NCI-H2029 treated with DMSO at 0.1 percent for 48 hours (cell line): ENCODE data around the gene NRG3.

Experiments
- DNase-seq: peaks from one replicate; lab custom pipeline; 2025; lab: John Stamatoyannopoulos, UW

Gene NRG3

DNA sequence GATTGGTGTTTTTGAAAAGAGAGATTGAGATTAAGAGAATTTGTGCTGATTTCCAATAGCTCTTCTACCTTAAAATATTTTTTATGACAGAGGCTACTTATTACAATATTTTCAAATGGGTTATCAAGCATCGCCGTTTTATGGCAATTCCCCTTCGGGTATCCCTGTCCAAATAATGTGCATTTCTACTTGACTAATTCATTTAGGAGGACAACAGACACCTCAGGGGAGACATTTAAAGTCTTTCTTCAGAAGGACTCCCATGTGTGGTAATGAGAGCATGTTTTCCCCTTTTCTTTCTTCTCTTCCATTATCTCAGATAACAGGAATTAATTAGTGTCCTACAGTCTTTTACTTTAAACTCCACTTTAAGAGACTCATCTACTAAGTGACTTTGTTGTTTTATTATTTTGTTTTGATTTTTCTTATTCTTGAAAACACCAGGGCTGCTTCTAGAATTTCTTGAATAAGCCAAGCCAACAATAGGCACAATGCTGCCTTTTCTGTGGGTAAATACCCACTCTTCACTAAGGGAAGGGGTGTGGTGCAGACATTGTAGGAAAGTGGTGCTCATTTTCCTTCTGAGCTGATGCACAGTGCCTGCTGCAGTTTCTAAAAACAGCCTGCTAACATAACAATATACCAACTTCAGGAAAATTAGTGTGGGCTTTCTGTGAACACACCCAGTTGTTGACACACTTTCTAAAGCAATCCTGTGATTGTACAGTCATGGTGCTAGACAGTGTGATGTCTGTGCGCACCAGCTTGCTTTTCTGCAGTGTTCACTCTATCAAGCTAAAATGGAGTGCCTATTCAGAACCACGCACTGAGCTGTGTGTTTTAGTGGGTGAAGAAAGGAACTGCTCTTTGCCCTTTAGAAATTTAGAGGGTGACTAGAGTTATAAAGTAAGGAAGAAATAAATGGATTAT is 597.7 kb downstream of the NRG3 start:
- DNase-seq, result no peak

DNA sequence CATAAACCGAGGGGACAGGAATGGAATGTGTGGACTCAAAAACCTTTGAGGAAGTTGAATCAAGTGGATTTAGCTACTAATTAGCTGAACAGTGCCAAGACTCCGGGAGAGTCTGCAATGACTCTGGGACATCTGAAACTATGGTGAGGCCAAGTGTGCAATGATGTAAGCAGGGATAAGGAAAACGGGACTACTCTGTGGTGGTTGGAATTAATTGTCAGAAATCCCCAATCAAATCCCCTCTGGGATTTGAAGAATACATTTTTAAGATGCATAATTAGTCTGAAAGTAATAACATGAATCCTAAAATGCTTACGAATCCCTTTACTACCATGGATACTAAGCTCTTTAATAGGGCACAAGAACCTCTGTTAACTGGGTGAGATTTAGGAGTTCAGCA is 602.8 kb downstream of the NRG3 start:
- no peak for DNase-seq

DNA sequence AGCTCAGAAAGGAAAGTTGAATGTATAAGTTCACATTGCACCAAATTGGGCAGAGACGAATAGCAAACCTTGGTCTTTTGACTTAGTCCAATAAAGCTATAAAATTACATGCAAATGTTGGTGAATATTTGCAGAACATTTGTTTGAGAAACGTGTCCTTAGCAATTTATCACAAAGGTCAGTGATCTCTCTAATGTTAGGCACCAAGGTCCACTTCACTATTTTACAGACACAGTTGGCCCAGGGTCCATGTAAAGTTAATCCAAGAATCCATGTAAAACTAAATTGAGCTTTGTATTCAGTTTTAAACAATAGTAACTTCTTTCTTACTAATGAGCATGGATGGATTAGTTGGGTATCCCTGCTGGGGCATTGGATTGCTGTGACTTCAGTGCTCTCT is 617.7 kb downstream of the NRG3 start:
- no peak for DNase-seq

DNA sequence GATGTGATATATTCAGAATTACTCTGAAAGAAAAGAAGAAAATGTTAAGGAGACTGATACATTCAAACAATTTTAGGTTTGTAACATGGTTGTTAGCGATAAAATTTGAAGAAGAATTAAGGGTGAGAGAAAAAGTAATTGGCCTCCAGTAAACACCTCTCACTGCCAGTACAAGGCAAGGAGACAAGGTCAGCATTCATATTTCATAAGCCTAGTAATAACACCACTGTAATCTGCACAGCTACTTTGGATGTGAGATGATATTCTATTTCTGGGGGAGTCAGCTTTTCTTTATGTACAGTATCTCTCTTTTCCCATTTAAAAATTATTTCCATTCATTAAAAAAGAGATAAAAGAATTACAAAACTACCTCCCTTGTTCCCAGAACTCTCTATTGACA is 621.1 kb downstream of the NRG3 start:
- no peak for DNase-seq

DNA sequence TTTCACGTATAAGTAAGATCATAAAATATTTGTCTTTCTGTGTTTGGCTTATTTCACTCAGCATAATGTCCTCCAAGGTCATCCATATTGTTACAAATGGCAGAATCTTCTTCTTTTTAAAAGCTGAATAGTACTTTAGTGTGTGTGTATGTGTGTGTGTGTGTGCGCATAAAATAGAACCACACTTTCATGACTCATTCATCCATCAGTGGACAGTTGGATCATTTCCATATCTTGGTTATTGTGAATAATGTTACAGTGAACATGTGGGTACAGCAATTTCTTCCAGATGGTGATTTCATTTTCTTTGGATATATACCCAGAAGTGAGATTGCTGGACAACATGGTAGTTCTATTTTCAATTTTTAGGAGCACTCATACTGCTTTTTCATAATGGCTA is 622.4 kb downstream of the NRG3 start:
- no peak for DNase-seq

DNA sequence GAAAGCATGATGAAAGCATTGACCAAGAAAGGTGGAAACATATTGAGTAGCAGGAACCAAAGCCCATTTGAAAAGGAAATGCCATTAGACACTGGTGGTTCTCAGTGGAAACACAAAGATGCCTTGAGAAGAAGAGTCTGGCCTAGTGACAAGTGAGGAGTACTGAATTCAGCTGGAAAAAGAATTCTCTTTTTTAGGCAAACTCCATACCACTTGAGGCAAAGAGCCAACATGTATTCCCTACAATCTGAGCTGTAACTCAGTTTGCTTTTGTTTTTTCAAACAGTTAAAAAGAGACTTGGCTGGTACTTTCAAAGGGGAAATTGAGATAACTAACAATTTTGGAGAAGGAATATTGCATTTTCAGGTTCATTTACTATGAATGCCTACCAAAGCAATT is 624.0 kb downstream of the NRG3 start:
- DNase-seq, result no peak

DNA sequence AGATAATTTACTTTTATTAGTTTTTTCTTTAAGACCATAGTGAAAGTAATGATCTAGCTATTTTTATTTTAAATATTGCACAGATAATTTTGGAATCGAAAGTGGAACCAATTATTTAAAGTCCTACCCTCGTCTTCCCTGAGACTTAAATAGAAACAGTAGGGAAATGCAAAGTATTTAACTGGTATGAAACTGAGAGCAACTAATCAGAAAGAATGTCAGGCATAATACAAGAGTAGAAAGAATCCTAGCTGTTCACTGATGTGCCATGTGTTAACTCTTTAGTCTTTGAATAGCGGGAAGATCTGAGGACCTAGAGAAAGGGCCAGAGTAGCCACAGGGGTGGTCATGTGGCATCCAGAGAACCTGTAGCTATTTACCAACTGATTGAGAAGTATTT is 630.0 kb downstream of the NRG3 start:
- DNase-seq, result no peak

DNA sequence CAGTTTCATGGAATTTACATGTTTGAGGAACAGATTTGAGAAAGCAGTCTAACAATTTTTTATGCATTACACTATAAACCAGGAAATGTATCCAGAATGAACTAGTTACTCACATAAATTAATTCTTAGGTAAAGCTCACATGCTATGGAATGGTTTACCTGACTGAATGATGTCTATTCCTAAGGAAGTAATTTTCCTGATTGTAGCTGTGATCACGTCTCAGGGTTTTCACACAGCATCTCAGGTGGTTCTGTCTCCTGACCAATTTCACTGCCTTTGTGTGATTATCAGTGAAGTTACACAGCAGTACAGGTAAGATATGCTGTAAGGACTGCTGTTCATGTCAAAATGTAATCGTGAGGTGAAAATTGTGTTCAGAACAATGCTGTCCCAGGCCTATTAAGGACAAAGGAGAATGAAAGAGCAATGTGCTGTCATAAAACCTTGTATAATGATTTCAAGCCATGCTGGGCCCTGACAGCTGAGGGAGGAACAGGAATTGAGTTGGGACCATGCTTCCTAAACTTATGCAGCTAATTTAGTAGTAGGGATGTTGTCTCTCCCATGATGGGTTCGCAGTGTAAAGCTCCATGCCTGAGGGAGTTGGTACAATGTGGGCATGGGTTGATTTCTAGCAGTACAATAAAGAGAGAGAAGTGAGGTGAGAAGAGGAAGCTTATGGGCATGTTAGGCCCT is 631.8 kb downstream of the NRG3 start:
- no peak for DNase-seq

DNA sequence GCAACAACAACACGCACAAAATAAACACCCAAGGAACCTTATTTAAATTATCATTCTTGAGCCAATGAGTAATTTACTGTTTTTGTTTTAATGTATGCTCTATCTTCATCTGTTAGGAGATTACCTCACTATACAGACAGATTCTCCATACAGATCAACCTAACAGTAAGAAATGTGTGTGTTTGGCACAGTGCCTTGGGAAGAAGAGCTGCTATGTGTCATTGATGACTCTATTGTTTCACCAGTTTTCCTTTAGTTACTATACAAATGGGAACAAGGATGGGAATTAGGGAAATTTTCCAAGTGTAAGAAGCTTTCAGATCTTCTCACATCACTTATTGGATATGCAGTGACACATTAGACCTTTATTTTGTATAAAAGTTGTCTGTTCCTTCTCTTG is 640.3 kb downstream of the NRG3 start:
- DNase-seq, result no peak

DNA sequence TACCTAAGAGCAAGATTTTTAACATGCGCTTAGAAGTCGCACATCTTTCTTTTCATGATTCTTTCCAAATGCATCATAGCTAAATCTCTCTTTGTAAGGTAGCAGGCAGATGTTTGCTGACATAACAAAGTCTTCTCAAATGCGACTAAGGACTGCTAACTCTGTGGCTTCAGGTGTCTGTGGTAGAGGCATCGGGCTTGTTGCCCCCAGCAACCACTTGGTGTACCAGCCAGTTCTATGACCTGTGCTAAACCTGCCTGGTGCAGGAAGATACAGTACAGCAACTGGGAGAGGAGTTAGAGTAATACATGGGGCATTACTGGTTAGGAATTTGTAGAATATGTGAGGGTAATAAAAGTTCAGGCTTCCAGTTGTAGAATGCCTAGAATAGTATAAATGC is 654.1 kb downstream of the NRG3 start:
- no peak for DNase-seq

DNA sequence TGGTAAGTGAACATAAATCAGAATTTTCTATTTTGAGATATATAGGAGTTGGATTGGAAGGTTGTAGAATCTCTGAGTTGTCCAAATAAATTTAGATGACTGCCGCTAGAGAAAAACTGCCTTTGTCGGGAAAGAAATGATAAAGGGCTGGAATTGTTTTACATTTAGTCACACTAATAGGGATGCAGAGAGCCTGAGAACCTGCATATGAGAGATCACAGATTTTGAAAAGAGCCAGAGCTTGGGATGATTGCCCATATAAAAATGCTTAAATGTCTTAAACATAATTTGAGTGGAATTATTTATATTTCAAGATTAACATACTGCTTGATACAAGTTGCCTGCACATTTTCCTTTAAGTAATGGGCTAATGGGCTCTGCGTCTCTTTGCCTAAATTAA is 660.5 kb downstream of the NRG3 start:
- DNase-seq, result no peak

DNA sequence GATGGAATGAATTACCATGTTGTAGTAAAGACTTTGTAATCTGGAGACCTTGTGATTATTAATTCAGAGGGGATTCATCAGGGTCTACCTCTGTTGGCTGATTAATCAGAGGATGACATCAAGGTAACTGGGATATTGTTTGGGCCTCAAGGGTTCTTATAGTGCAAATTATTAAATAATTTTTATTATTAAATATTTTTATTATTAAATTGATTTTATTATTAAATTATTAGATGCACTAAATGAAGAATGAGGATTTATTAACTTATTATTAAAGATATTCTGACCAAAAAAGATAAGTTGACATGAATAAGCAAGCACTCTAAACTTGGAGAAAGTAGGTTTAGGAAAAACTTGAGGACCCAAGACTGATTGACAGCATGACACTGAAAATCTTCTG is 661.7 kb downstream of the NRG3 start:
- no peak for DNase-seq

DNA sequence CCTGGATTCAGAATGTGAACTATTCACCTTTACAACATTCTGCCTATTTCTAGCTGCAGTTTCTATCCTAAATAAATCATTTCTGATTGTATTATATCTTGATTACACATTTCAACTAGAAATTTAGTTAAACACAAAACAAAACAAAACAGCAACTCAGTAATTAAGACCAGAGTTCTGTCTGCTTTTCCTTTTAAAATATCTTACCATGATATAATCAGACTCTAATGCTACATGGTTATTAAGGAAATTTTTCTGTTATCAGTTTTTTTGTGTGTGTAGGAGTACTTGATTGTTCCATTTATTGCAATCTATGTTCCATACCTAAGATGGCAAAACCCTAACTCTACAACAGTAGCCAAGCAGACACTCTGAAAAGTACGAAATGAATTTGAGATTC is 663.3 kb downstream of the NRG3 start:
- no peak for DNase-seq

DNA sequence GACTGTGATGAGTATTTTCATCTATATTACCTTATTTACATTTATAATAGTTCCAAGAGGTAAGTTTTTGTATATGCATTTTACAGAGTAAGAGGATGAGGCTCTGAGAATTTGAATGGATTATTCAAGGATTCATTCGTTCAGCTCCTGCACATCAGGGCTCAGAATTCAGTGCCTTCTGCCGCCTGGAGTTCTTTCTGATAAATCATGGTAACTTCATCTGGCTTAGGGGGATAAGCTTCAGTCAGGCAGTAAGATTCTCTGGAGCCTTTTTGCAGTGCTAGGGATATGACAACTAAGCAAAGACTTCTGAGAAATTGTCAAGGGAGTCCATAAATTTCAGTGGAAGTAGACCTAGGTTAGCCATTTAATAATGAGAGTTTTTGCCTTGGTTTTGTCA is 668.6 kb downstream of the NRG3 start:
- DNase-seq, result no peak

DNA sequence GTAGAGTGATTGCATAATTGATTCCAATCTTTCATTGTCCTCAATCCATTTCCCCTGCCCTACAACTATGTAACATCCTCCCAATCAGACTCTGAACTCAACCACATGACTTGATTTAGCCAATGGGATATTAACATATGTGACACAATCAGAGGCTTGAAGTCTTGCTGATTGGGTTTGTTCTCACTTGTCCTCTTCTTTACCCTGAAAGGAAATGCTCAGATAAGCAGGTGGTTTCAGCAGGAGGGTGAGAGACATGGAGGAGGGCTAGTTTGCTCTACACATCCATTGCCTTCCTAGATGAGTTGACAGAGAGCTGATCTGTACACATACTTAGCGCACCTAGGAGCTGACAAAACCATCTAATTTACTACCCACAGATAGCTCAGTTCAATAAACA is 669.4 kb downstream of the NRG3 start:
- DNase-seq, result no peak

DNA sequence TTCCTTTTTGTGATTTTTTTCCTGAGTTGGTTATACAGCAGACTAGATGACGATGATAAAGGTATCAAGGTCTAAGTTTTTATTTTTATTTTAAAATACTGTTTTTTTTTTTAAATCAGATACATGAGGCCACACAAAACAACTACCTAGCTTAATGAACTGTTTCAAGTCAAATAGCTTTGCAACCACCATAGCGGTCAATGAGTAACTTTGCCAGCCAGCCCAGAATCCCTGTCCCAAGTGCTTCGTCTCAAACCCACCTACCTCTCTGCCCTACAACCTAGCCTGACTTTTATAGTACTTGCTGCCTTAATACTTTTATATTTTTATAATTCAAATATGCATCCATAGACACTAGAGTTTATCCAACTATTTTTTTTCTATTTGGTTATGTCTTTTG is 676.5 kb downstream of the NRG3 start:
- no peak for DNase-seq

DNA sequence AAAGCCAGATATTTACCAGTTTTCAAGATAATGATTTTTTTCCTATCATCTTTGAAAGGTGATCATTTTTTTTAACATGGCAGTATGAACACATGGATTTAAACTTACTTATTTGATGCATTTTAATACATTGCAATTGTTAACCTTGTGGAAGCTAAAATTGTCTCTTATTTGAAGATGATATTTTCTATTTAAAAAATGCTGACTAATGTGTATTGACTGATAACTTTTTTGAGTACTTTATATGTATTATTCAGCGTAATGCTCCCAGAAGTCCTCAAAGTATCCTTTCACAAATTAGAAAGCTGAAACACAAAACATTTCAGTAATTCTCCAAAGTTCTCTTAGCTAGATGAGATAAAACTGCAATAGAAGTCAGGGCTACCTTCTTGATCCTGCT is 677.3 kb downstream of the NRG3 start:
- no peak for DNase-seq

DNA sequence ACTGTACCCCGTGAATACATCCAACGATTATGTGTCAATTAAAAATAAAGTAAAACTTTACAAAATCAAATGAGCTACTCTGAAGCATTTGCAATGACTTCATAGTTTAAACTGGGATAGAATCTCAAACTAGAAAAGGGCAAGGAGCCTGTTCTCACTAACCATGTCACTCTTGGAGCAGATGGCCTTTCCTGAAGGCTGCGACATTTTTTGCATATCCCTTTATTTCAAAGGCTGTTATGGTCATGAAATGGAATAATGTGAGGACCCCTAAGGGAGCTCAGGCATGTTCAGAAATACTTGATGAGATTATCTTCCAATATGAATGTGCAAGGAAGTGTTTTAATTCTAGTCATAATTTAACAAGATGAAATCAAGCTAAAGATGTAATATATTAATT is 679.4 kb downstream of the NRG3 start:
- DNase-seq, result no peak

DNA sequence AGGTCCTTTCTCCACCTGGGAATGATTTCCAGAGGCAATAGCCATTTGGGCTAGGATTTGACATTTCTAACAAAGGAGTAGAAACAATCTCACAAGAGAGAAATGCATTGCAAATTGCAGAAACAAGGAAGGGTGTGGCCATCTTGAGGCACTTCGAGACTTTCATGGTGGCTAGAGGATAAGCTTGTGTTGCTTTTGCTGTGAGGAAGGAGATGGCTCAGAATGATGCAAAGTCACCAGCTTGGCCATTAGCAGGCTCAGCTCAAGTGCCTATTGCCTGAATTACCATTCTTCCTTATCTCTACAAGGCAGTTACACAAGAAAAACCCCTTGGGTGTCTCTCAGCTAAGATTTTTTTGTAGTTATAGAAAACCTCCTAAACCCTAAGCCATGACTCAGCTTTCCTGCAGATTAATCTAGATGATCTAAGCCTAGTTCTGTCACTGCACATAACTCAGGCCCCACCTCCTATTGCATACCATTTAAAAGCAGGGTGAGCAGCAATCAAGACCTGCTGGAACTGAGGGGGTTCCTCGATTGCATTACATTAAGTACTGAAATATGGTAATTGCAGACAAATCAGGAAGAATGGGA is 683.1 kb downstream of the NRG3 start:
- DNase-seq, result no peak

DNA sequence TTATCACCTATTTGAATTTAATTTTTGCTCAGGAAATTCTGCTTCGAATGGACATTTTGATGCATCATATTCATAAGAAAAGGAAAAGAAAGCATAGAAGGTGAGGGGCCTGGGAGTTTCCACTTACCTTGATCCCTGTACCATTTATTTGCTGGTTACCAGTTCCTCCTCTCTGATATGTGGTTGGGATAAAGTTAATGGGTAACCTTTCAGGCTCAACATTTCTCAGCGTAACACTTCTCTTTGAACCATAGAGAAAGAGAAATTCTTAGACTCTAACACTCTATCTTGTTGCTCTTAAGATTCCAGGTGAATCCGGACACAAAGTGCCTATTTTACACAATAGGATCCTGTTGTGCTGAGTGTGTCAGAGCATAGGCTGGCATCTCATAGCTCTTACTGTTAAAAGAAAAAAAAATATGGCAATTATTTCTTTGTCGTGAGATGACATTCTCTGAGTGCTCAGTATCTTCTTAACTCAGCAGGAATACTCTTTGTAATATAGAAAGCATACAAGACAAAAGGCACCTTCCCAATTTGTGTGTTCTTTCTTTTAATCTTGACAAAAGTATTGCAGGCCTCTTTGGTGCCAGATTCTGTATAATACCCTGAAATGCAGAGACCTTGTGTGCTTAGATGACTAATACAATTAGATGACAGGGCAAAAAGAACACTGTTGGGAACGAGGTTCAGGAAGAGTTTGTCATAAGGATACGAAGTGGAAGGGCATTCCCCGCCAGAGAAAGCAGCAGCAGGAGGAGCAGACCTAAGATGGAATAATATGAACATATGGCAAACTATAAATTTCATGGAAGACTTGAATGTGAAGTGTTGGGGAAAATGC is 689.6 kb downstream of the NRG3 start:
- DNase-seq, result no peak

DNA sequence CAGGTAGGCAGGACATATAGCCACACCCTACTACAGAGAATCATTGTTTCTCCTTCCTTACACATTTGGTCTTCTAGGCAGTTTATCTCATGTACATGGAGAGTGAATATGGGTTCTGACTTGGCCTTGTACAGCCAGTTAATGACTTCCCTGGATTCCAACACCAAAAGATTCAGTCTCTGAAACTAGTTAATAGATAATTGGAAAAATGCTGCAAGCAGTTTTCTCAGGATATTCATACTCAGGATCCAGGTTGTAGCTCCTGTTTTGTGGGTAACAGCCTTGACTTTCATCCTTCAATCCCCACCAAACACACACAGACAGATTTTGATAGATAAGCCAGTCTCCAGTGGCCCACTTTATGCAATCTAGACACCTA is 690.2 kb downstream of the NRG3 start:
- no peak for DNase-seq

DNA sequence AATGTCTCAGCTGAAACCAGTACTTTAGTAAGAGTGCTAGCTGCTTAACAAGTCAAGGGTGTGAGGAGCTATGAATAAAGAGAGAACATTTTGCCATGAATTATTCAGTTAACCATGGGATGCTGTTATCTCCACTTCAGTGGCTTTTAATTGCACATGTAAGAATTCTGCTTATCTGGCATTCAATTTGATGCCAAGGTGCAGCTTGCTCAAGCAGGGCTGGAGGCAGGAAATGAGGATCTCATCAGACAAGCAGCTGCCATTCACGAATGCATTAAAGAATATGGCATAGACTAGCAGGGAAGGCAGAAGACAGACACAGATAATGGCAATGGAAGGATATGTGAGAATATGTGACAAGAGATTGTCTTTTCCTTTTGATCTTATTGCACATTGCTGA is 697.8 kb downstream of the NRG3 start:
- no peak for DNase-seq
